Endothelial cell of umbilical vein (primary cell): Measurements from ENCODE around the gene COL15A1. TPM values are rescaled to one million over a fixed set of nuclear protein-coding genes. Genes with fewer than 3 reads are reported as not detected.

Source experiments
- BruUV-seq: library from RNA; stranded (reverse); fragments of 400-500 nt; replicated peaks from 2 replicates; lab custom pipeline; 2021; lab: Mats Ljungman, UMichigan
- CTCF ChIA-PET: fragments of 300-600, 350-600 bp; sonication (Branson Sonifier 250); formaldehyde crosslinking; loops from one replicate; lab custom pipeline; 2021; ENCODE audit warnings: antibody characterized with exemption, inconsistent platforms; lab: Charles Lee
- POLR2A ChIA-PET: fragments of 300-600, 350-600 bp; sonication (Branson Sonifier 250); formaldehyde crosslinking; loops from one replicate; lab custom pipeline; 2021; ENCODE audit warnings: antibody characterized with exemption, inconsistent platforms; lab: Charles Lee
- DNase-seq: peaks from one replicate; pipeline ENCODE4 v3.0.0-alpha.2; 2011; ENCODE audit warnings: low read depth, low spot score
- FAIRE-seq: peaks from 2 replicates; lab custom pipeline; 2011; peaks lifted over from hg19 to GRCh38; lab: Jason Lieb, UNC
- H2AFZ ChIP-seq: 2 replicates; pipeline ENCODE4 v1.6.0; 2012; ENCODE audit warnings: low read depth, low read length, control low read depth, inconsistent platforms
- H3K27ac ChIP-seq: 2 replicates; pipeline ENCODE4 v1.5.1; 2011; ENCODE audit warnings: low read depth, mild to moderate bottlenecking, control low read depth, low read length, moderate library complexity; ENCODE audit not compliant: insufficient read depth
- H3K27me3 ChIP-seq, 2 experiments: 2 replicates each; pipeline versions ENCODE4 v1.6.0 to v1.6.1; 2011; ENCODE audit warnings: low read length in 2 of 2, mixed read lengths in 1 of 2; ENCODE audit not compliant: control insufficient read depth in 2 of 2, insufficient read depth in 2 of 2
- H3K36me3 ChIP-seq, 2 experiments: 2 replicates in 1 of 2; 3 replicates in 1 of 2; pipeline ENCODE4 v1.5.1; 2011; ENCODE audit warnings: low read length in 2 of 2, mild to moderate bottlenecking in 1 of 2, moderate library complexity in 1 of 2; ENCODE audit not compliant: control insufficient read depth in 2 of 2, insufficient read depth in 2 of 2; ENCODE audit errors: extremely low read depth in 1 of 2
- H3K4me1 ChIP-seq: 3 replicates; pipeline ENCODE4 v1.5.1; 2011; ENCODE audit warnings: mild to moderate bottlenecking, low read length; ENCODE audit not compliant: control insufficient read depth, insufficient read depth; ENCODE audit errors: extremely low read depth
- H3K4me2 ChIP-seq: 2 replicates; pipeline ENCODE4 v1.6.1; 2011; ENCODE audit warnings: low read length, control low read depth, mixed read lengths; ENCODE audit not compliant: insufficient read depth
- H3K4me3 ChIP-seq, 3 experiments: fragments of 200-600 bp in 1 of 3; sonication (generic), shearing (Covaris generic) in 1 of 3; replicated peaks in 1 of 3; 2 replicates each; pipeline ENCODE4 v1.5.1; 2011 to 2016; ENCODE audit warnings: control low read depth in 3 of 3, low read length in 3 of 3, mild to moderate bottlenecking in 2 of 3, inconsistent platforms in 1 of 3, low read depth in 1 of 3, moderate library complexity in 1 of 3; ENCODE audit not compliant: insufficient read depth in 1 of 3
- H3K79me2 ChIP-seq: 2 replicates; pipeline ENCODE4 v1.6.0; 2012; ENCODE audit warnings: low read length, inconsistent platforms; ENCODE audit not compliant: control insufficient read depth, insufficient read depth
- H3K9ac ChIP-seq: replicated peaks from 2 replicates; pipeline ENCODE3; 2011; ENCODE audit warnings: low read length, control low read depth; ENCODE audit not compliant: insufficient read depth; ENCODE audit errors: extremely low read depth
- H3K9me1 ChIP-seq: replicated peaks from 3 replicates; pipeline ENCODE4 v1.6.0; 2011; ENCODE audit warnings: mild to moderate bottlenecking, low read length; ENCODE audit not compliant: control insufficient read depth, insufficient read depth; ENCODE audit errors: extremely low read depth
- H3K9me3 ChIP-seq: replicated peaks from 2 replicates; pipeline ENCODE4 v1.5.1; 2012; ENCODE audit warnings: low read length, inconsistent platforms; ENCODE audit not compliant: control insufficient read depth, insufficient read depth
- H4K20me1 ChIP-seq: replicated peaks from 2 replicates; pipeline ENCODE3; 2011; ENCODE audit warnings: mild to moderate bottlenecking, low read length; ENCODE audit not compliant: control insufficient read depth, insufficient read depth; ENCODE audit errors: extremely low read depth
- EZH2 ChIP-seq: IDR thresholded peaks from 2 replicates; pipeline ENCODE4 v1.6.1; 2012; ENCODE audit warnings: borderline replicate concordance, low read depth, mild to moderate bottlenecking, moderate library complexity, low read length, inconsistent platforms; ENCODE audit not compliant: severe bottlenecking
- FOS ChIP-seq: IDR thresholded peaks from 2 replicates; pipeline ENCODE4 v1.6.1; 2011; ENCODE audit warnings: mild to moderate bottlenecking, low read length, moderate library complexity, borderline replicate concordance; ENCODE audit not compliant: insufficient read depth
- GATA2 ChIP-seq: IDR thresholded peaks from 2 replicates; pipeline ENCODE4 v1.7.0; 2011; ENCODE audit warnings: low read depth, mild to moderate bottlenecking, moderate library complexity, mixed read lengths, low read length; ENCODE audit not compliant: insufficient read length, insufficient read depth
- JUN ChIP-seq: IDR thresholded peaks from 2 replicates; pipeline ENCODE4 v1.6.1; 2011; ENCODE audit warnings: borderline replicate concordance, low read depth; ENCODE audit not compliant: insufficient read length, insufficient read depth
- MYC ChIP-seq: IDR thresholded peaks from one replicate; pipeline ENCODE4 v1.6.1; 2011; ENCODE audit warnings: mild to moderate bottlenecking, low read depth, low read length
- POLR2A ChIP-seq: IDR thresholded peaks from 2 replicates; pipeline ENCODE4 v1.6.1; 2012; ENCODE audit warnings: low read depth, mild to moderate bottlenecking, control low read depth, low read length
- POLR2AphosphoS5 ChIP-seq: IDR thresholded peaks from 2 replicates; pipeline ENCODE4 v1.6.1; 2012; ENCODE audit warnings: low read depth, mild to moderate bottlenecking, control low read depth, low read length, moderate library complexity; ENCODE audit not compliant: insufficient read depth
- dilution Hi-C: fragments of 300-500 bp; cut with MboI; formaldehyde crosslinking; loops from one replicate; pipeline ENCODE4 v1.15.0; 2019; ENCODE audit warnings: low sequenced_read_pairs; ENCODE audit not compliant: extremely low pct_ligation_motif_present
- intact Hi-C: fragments of 100-400 bp; cut with micrococcal nuclease; formaldehyde crosslinking; loops from one replicate; pipeline ENCODE4 v1.10.0; 2022
- polyA plus RNA-seq, 4 experiments: library from polyadenylated mRNA; depleted of rRNA in 3 of 4; stranded (reverse) in 3 of 4; unstranded in 1 of 4; fragments of >200 nt; gene quantifications; 2 replicates each; pipeline versions ENCODE4 v1.2.1 to v1.2.3, GENCODE V29; 2011 to 2012; ENCODE audit warnings: missing spikeins in 1 of 4
- total RNA-seq: library from RNA; stranded (reverse); gene quantifications from 2 replicates; pipeline ENCODE4 v1.2.3, GENCODE V29; 2021
- TF ChIP-seq, protein P1 (sequence below): IDR thresholded peaks from 2 replicates; pipeline ENCODE4 v1.6.1; 2011; ENCODE audit not compliant: insufficient read depth, insufficient read length
- TF ChIP-seq, protein P2 (sequence below), 2 donors: IDR thresholded peaks; 1 replicate in 1 of 2; 2 replicates in 1 of 2; pipeline ENCODE4 v1.5.1; 2011; ENCODE audit warnings: low read length in 2 of 2, mild to moderate bottlenecking in 2 of 2, moderate library complexity in 2 of 2, control low read depth in 1 of 2, inconsistent platforms in 1 of 2, low read depth in 1 of 2; ENCODE audit not compliant: insufficient read depth in 1 of 2; ENCODE audit errors: extremely low read depth in 1 of 2

The COL15A1 gene
- total and polyA plus RNA-seq, 2 donors (not counting 3 experiments of a cell fraction or from before 2014, with no cell fraction given): not detected

DNA sequence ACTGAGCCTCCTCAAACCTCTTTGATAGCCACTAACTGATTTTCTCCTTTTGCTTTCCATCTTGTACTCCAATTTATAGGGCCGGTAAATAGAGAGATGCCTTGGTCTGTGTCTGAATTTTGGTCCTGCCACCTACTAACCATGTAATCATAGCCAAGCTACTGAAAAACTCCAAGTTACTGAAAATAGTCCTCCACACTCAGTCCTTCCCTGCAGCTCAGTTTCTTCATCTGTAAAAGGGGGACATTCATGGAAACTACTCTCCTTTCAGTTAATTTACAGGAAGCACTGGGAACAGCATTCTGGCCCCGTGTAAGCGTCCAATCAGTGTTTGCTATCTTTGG, 131.2 kb downstream of the COL15A1 start:
- POLR2A ChIA-PET: no interaction called here
- Histone ChIP-seq H3K9ac (no peak overlapping the region), H3K9me3 (no peaks in the 10 kb centered on the region), H3K79me2 (no peaks in the 10 kb centered on the region), H4K20me1 (no peaks in the 10 kb centered on the region), H3K4me3 (no peak overlapping the region), H3K27ac (no peak overlapping the region), H3K9me1 (no peaks in the 10 kb centered on the region), H3K4me1 (no peaks in the 10 kb centered on the region), H3K36me3 (no peaks in the 10 kb centered on the region), H3K4me2 (no peak overlapping the region), H2AFZ (no peak overlapping the region), H3K27me3 (no peaks in the 10 kb centered on the region)
- BruUV-seq: no TSS peak
- TF ChIP-seq, protein P1, sequence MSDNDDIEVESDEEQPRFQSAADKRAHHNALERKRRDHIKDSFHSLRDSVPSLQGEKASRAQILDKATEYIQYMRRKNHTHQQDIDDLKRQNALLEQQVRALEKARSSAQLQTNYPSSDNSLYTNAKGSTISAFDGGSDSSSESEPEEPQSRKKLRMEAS: no peak
- TF ChIP-seq GATA2 (no peak), EZH2 (no peak), JUN (no peak), MYC (no peak), POLR2A (no peak), FOS (no peak), POLR2AphosphoS5 (no peak)
- TF ChIP-seq, protein P2, sequence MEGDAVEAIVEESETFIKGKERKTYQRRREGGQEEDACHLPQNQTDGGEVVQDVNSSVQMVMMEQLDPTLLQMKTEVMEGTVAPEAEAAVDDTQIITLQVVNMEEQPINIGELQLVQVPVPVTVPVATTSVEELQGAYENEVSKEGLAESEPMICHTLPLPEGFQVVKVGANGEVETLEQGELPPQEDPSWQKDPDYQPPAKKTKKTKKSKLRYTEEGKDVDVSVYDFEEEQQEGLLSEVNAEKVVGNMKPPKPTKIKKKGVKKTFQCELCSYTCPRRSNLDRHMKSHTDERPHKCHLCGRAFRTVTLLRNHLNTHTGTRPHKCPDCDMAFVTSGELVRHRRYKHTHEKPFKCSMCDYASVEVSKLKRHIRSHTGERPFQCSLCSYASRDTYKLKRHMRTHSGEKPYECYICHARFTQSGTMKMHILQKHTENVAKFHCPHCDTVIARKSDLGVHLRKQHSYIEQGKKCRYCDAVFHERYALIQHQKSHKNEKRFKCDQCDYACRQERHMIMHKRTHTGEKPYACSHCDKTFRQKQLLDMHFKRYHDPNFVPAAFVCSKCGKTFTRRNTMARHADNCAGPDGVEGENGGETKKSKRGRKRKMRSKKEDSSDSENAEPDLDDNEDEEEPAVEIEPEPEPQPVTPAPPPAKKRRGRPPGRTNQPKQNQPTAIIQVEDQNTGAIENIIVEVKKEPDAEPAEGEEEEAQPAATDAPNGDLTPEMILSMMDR (IDR thresholded peaks at IDR 0.05; ENCODE audit: extremely low read depth in 1 of 2, insufficient read depth in 1 of 2, low read depth in 1 of 2, low read length in 2 of 2): no peak
- DNase-seq (no peak), FAIRE-seq (no peak)
- CTCF ChIA-PET: no interaction called here
- intact Hi-C loops (no loop called here), dilution Hi-C loops (no loop called here)
